HepG2 (cell line): ENCODE data around the gene CCDC142. TPM values are rescaled to one million over a fixed set of nuclear protein-coding genes. Genes with fewer than 3 reads are reported as not detected.

ENCODE experiments used
- ARNT2 ChIP-seq: sonication (generic); formaldehyde crosslinking; IDR thresholded peaks from 2 replicates; pipeline ENCODE4 v1.8.0; 2022; ENCODE audit warnings: mild to moderate bottlenecking, low read depth, missing genetic modification reagents, moderate library complexity
- CBX5 ChIP-seq: sonication (generic); formaldehyde crosslinking; IDR thresholded peaks from 2 replicates; pipeline ENCODE4 v1.4.0; 2020; ENCODE audit warnings: missing genetic modification reagents, borderline replicate concordance
- CENPT ChIP-seq: sonication (generic); formaldehyde crosslinking; IDR thresholded peaks from 2 replicates; pipeline ENCODE4 v1.8.0; 2022; ENCODE audit warnings: low read depth, mild to moderate bottlenecking, moderate library complexity, missing genetic modification reagents
- GABPB1 ChIP-seq: IDR thresholded peaks from 2 replicates; pipeline ENCODE4 v1.6.1; 2016; ENCODE audit warnings: mild to moderate bottlenecking, missing genetic modification reagents, moderate library complexity, missing compliant biosample characterization
- IKZF1 ChIP-seq: fragments of 450-650 bp; IDR thresholded peaks from 2 replicates; pipeline ENCODE4 v1.7.1; 2016
- MBNL3 ChIP-seq: fragments of 250-450 bp; sonication (Bioruptor Pico); conservative IDR thresholded peaks from 2 replicates; pipeline ENCODE4 v1.8.0; 2022; ENCODE audit warnings: mild to moderate bottlenecking, inconsistent platforms
- MTA1 ChIP-seq: sonication (generic); formaldehyde crosslinking; IDR thresholded peaks from 2 replicates; pipeline ENCODE4 v1.4.0; 2020; ENCODE audit warnings: missing genetic modification reagents, mild to moderate bottlenecking, borderline replicate concordance
- NFYC ChIP-seq: IDR thresholded peaks from 2 replicates; pipeline ENCODE4 v1.6.1; 2016; ENCODE audit warnings: missing genetic modification reagents, missing compliant biosample characterization
- NR2F6 ChIP-seq, 2 experiments: IDR thresholded peaks; 2 replicates each; pipeline ENCODE4 v1.6.1; 2016; ENCODE audit warnings: antibody characterized with exemption in 1 of 2, mild to moderate bottlenecking in 1 of 2
- ONECUT2 ChIP-seq: sonication (generic); formaldehyde crosslinking; IDR thresholded peaks from 2 replicates; pipeline ENCODE4 v1.4.0; 2020; ENCODE audit warnings: missing genetic modification reagents
- PCBP2 ChIP-seq: fragments of 200-400 bp; formaldehyde crosslinking; optimal IDR thresholded peaks from 2 replicates; pipeline ENCODE3; 2018; ENCODE audit warnings: low read length, low read depth; ENCODE audit not compliant: poor library complexity, severe bottlenecking
- RBFOX2 ChIP-seq: fragments of 200-400 bp; formaldehyde crosslinking; IDR thresholded peaks from 2 replicates; pipeline ENCODE4 v1.6.1; 2017; ENCODE audit warnings: low read depth, mild to moderate bottlenecking, low read length
- THAP11 ChIP-seq: IDR thresholded peaks from 2 replicates; pipeline ENCODE4 v1.6.1; 2016; ENCODE audit warnings: missing biosample characterization, missing genetic modification reagents
- ZFP90 ChIP-seq: sonication (generic); formaldehyde crosslinking; IDR thresholded peaks from 2 replicates; pipeline ENCODE4 v1.8.0; 2022; ENCODE audit warnings: missing genetic modification reagents, mild to moderate bottlenecking, inconsistent platforms, borderline replicate concordance
- ZNF264 ChIP-seq: sonication (generic); formaldehyde crosslinking; IDR thresholded peaks from 2 replicates; pipeline ENCODE4 v1.4.0; 2020; ENCODE audit warnings: missing genetic modification reagents
- ZNF281 ChIP-seq: sonication (generic); formaldehyde crosslinking; IDR thresholded peaks from 2 replicates; pipeline ENCODE4 v1.4.0; 2020; ENCODE audit warnings: missing genetic modification reagents, borderline replicate concordance
- ZNF775 ChIP-seq: sonication (generic); formaldehyde crosslinking; IDR thresholded peaks from 2 replicates; pipeline ENCODE4 v1.4.0; 2020; ENCODE audit warnings: missing genetic modification reagents, mild to moderate bottlenecking, moderate library complexity, borderline replicate concordance
- ZNF790 ChIP-seq: sonication (generic); formaldehyde crosslinking; IDR thresholded peaks from 2 replicates; pipeline ENCODE4 v1.8.0; 2022; ENCODE audit warnings: missing genetic modification reagents, mild to moderate bottlenecking, borderline replicate concordance
- ZSCAN22 ChIP-seq: sonication (generic); formaldehyde crosslinking; IDR thresholded peaks from 2 replicates; pipeline ENCODE4 v1.4.0; 2020; ENCODE audit warnings: mild to moderate bottlenecking, missing genetic modification reagents
- polyA plus RNA-seq, 8 experiments: library from polyadenylated mRNA; depleted of rRNA in 3 of 8; stranded (reverse) in 7 of 8; unstranded in 1 of 8; fragments of >200 nt; fragmentation: Illumina TruSeq in 4 of 8; extraction: Trizol in 4 of 8; gene quantifications; 2 replicates each; pipeline versions ENCODE4 v1.2.1 to v1.2.3, GENCODE V29; 2011 to 2016; ENCODE audit warnings: low read depth in 4 of 8, missing spikeins in 1 of 8, mixed read lengths in 1 of 8; ENCODE audit not compliant: insufficient read depth in 1 of 8
- total RNA-seq, 5 experiments: library from RNA; depleted of rRNA; stranded (reverse); fragments of >200 nt; fragmentation: Illumina TruSeq; extraction: Trizol; gene quantifications; 2 replicates each; pipeline ENCODE4 v1.2.3, GENCODE V29; 2016; ENCODE audit warnings: low read depth in 1 of 5
- TF ChIP-seq, protein P1 (sequence below): sonication (generic); formaldehyde crosslinking; IDR thresholded peaks from 2 replicates; pipeline ENCODE4 v1.4.0; 2020; ENCODE audit warnings: mild to moderate bottlenecking, missing genetic modification reagents
- TF ChIP-seq, protein P2 (sequence below): sonication (generic); formaldehyde crosslinking; conservative IDR thresholded peaks from 2 replicates; pipeline ENCODE4 v1.8.0; 2022; ENCODE audit warnings: mild to moderate bottlenecking, moderate library complexity, missing genetic modification reagents
- TF ChIP-seq, protein P3 (sequence below): sonication (generic); formaldehyde crosslinking; IDR thresholded peaks from 2 replicates; pipeline ENCODE4 v1.4.0; 2020; ENCODE audit warnings: mild to moderate bottlenecking, missing genetic modification reagents

CCDC142 gene
- total and polyA plus RNA-seq, 2 of the 13 experiments (the other 11 are each of a cell fraction or from before 2014, with no cell fraction given), result 14.7 to 30.4 TPM

GRCh38 chr2:74457549-74458131 lies 25.2 kb downstream of the CCDC142 start (continued):
- no peak for TF ChIP-seq MBNL3 (CRISPR knock-in tag)
- TF ChIP-seq, protein P1, sequence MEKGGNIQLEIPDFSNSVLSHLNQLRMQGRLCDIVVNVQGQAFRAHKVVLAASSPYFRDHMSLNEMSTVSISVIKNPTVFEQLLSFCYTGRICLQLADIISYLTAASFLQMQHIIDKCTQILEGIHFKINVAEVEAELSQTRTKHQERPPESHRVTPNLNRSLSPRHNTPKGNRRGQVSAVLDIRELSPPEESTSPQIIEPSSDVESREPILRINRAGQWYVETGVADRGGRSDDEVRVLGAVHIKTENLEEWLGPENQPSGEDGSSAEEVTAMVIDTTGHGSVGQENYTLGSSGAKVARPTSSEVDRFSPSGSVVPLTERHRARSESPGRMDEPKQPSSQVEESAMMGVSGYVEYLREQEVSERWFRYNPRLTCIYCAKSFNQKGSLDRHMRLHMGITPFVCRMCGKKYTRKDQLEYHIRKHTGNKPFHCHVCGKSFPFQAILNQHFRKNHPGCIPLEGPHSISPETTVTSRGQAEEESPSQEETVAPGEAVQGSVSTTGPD, result no peak; the same call in 1 of the 2 replicates
- 0 out of 2 replicates have a peak, but pooled peaks have one; percentile 40 for TF ChIP-seq ONECUT2 (CRISPR knock-in tag)
- peak; percentile 46; the same call in 1 of the 2 replicates for TF ChIP-seq CBX5 (CRISPR knock-in tag)
- peak; percentile 87 for TF ChIP-seq ZNF281 (CRISPR knock-in tag)
- peak; percentile 85 for TF ChIP-seq RBFOX2
- peak; percentile 43 for TF ChIP-seq ZFP90 (CRISPR knock-in tag)
- peak; percentile 12; the same call in 1 of the 2 replicates for TF ChIP-seq ARNT2 (CRISPR knock-in tag)
- no peak for TF ChIP-seq IKZF1
- TF ChIP-seq CENPT (CRISPR knock-in tag), result no peak
- 0 out of 2 replicates have a peak, but pooled peaks have one; percentile 62 for TF ChIP-seq ZSCAN22 (CRISPR knock-in tag)
- peak; percentile 22; the same call in 1 of the 2 replicates for TF ChIP-seq THAP11 (CRISPR knock-in tag)
- peak; percentile 83 for TF ChIP-seq GABPB1
- no peak for TF ChIP-seq NR2F6 (IDR thresholded peaks at IDR 0.05)
- no peak for TF ChIP-seq NR2F6 (CRISPR knock-in tag; IDR thresholded peaks at IDR 0.05)
- TF ChIP-seq ZNF790 (CRISPR knock-in tag), result peak; percentile 7; the same call in 1 of the 2 replicates
- TF ChIP-seq PCBP2, result no peak
- no peak for TF ChIP-seq ZNF264 (CRISPR knock-in tag)
- TF ChIP-seq ZNF775, result no peak
- TF ChIP-seq MTA1, result no peak; the same call in 1 of the 2 replicates
- no peak for TF ChIP-seq NFYC (CRISPR knock-in tag)
- TF ChIP-seq, protein P2, sequence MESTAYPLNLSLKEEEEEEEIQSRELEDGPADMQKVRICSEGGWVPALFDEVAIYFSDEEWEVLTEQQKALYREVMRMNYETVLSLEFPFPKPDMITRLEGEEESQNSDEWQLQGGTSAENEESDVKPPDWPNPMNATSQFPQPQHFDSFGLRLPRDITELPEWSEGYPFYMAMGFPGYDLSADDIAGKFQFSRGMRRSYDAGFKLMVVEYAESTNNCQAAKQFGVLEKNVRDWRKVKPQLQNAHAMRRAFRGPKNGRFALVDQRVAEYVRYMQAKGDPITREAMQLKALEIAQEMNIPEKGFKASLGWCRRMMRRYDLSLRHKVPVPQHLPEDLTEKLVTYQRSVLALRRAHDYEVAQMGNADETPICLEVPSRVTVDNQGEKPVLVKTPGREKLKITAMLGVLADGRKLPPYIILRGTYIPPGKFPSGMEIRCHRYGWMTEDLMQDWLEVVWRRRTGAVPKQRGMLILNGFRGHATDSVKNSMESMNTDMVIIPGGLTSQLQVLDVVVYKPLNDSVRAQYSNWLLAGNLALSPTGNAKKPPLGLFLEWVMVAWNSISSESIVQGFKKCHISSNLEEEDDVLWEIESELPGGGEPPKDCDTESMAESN, result no peak; the same call in 1 of the 2 replicates
- TF ChIP-seq, protein P3, sequence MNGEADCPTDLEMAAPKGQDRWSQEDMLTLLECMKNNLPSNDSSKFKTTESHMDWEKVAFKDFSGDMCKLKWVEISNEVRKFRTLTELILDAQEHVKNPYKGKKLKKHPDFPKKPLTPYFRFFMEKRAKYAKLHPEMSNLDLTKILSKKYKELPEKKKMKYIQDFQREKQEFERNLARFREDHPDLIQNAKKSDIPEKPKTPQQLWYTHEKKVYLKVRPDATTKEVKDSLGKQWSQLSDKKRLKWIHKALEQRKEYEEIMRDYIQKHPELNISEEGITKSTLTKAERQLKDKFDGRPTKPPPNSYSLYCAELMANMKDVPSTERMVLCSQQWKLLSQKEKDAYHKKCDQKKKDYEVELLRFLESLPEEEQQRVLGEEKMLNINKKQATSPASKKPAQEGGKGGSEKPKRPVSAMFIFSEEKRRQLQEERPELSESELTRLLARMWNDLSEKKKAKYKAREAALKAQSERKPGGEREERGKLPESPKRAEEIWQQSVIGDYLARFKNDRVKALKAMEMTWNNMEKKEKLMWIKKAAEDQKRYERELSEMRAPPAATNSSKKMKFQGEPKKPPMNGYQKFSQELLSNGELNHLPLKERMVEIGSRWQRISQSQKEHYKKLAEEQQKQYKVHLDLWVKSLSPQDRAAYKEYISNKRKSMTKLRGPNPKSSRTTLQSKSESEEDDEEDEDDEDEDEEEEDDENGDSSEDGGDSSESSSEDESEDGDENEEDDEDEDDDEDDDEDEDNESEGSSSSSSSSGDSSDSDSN (CRISPR knock-in tag), result peak; percentile 61
